ENCODE measurements around the gene PPM1F.

The PPM1F gene

GRCh38 chr22:21975273-21975672 is 22.6 kb upstream of the PPM1F start:
- DNase-seq: no peak

DNA sequence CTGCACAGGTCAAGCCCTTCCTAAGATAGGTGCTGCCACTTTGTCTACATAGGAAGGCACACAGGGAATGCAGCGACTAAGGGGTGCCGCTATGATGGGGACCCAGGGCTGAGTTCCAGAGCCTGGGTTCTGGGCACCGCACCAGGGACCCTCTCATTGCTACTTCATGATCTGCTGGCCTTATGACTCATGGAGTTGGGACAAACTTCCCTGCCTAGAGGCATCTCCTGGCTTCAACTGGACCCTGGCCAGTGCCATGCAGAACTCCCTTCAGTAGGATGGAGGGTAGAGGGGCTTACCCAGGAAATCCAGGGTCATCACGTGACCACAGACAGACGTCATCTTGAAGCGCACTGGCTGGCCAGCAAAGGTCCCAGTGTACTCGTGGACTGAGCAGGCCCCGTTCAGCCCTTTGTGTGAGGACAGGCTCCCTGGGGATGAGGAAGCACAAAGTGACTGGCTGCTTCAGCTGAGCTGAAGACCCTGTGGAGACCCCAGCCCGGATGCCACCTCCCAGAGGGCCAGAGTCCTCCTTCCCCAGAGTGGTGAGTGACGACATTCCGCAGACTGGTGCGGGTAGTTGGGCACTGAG is 21.5 kb upstream of the PPM1F start:
- DNase-seq: no peak

DNA sequence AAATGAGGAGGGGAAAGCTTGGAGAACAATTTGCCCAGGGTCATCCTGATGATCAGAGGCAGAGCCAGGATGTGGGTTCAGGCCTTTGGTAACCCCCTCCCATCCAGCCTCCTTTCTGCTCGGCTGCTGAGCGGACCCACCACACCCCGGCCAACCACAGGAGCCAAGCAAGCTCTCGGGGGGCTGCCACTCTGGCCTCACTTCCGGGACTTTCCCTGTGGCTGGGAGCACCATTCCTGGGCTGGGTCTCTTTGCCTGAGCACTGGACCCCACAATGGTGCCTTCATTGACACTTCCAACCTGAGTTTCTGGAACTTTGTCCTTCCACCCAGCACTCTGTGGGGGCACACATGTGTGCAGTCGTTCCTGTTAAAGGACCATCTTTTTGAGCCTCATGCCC is 20.2 kb upstream of the PPM1F start:
- no peak for DNase-seq

DNA sequence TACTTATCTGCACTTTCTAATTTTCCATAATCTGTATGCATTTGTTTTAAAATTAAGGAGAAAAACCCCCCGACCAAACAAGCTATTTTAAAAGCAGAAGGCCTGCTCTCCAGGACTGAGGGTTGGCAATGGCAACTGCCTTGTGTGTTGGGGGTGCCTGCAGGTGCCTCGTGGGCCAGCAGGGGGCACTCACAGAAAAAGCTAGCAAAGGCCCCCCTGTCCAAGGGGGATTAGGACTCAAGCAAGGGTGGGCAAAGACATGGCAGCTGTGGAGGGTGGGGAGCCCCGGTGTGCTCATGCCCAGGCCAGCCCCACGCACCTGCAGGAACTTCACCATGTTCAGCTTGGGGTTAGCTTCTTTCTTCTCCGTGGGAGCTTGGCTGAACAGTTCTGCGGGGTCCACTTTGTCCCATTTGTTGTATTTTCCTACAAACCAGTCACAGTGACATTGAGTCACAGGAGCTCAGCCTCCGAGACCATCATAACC is 19.7 kb upstream of the PPM1F start:
- peak; percentile 24 to 60 for DNase-seq

GRCh38 chr22:21971858-21972275 is 19.2 kb upstream of the PPM1F start:
- no peak for DNase-seq

DNA sequence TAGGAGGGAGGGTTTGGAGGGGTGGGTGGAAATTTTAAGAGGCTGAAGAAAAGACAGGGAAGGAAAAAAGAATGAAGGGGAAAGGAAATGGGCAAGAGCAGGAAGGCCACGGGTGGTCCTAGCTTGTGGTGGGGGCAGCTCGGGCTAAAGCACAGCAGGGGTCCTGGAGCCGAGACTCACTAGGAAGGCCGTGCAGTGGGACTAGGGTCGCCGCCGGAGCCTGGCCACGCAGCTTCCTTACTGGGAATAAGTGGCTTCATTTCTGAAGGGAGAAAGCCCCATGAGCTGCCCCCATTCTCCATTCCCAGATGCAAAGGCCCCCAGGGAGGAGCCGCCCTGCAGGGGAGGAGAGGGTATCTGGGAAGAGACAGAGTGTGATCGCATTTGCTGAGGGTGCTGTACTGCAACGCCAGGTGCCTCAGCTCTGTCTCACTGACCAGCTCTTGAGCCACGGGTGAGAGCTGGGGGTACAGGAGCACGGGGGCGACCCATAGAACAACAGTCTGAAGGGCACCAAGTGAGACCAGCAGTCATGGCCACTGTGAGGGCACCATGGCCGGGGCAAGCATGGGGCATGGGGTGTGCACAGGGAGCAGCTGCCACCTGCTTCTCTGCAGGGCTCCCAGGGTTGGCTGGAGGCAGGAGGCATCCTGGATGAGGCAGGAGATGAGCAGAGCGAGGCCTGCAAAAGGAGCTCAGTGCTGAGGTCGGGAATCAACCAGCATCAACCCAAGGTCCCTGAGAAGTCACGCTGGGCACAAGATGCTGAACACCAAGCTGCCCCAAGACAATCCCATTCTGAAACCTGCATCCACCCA is 18.4 kb upstream of the PPM1F start:
- no peak for DNase-seq

DNA sequence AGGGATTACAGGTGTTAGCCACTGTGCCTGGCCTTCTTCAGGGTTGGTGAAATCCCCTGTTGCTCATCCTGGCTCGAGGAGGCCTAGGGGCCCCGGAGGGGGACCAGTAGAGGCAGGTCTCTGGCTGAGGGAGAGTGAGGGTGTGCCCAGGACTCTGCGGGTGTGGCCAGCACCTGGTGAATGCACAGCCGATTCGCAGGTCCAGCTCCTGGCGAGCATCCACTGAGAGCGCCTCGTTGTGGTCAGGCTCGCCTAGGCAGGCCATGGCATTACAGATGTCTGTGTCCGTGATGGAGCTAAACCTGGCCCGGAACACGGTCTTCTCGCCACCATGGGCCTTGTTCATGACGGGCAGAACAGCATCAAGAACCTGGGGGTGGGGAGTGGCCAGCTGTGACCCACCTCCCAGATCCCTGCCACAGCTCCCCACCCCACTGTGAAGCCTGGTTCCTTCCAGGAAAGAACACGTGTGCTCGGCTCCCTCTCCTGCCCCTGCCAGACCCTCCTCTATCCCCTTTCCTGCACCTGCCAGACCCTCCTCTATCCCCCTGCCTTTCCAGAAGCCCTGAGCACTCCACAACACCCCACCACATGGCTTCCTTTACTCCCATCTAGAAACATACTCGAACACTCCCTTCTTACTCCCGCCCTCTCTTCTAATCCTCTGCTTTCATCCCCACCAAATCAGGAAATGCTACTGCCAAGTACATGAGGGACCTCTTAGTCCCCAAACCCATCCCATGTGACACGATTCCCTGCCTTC is 17.6 kb upstream of the PPM1F start:
- DNase-seq: no peak

DNA sequence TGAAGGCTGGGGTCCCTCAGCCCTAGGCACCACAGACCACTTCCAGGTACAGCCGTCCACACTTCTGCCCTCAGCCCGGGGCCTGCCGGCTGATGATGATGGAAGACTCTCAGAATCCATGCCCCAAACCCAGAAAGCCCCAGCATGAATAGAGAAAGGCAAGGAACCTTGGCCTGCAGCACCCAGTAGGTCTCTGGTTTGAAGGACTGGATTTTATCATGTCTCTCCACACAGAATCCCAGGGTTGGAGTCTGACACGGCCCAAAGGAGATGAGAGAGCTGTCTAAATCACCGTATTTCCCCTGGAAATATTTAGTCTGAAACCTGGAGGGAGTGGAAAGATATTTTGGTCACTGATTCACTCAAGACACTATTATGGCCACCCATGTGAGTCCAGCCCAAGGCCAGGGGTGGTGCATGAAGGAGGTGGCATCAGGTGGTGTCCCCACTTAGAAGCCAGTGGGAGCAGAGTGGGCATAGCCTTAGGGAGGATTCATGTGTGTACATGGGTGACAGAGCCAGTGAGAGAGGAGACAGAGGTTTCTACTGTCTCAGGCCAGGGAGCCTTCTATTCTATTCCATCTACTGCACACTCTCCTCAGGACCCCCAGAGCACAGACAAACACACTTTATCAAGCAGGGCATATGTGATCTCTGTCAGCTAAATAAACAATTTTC is 15.9 kb upstream of the PPM1F start:
- DNase-seq: no peak

DNA sequence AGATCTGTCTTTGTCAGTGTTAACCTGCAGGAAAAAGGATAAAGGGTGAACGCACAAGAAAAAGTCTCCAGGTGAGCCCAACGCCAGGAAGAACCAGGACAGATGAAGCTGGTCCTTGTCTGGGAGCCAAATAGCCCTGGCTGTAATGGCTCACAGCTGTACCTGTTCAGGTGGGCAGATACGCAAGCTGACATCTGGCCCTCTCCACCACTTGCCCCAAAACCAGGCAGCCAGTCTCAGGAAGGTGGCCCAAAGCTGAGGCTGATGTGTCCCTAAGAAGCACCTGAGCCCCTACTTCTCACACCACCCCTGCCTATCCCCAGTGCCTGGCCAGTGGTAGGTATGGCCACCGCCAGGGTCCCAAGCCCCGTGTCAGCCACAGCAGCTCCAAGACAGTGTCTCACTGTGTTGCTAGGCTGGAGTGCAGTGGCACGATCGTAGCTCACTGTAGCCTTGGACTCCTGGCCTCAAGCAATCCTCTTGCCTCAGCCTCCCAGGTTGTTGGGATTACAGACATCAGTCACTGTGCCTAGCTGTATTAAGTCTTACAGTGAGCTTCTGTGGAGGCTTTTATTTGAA is 15.1 kb upstream of the PPM1F start:
- no peak for DNase-seq

DNA sequence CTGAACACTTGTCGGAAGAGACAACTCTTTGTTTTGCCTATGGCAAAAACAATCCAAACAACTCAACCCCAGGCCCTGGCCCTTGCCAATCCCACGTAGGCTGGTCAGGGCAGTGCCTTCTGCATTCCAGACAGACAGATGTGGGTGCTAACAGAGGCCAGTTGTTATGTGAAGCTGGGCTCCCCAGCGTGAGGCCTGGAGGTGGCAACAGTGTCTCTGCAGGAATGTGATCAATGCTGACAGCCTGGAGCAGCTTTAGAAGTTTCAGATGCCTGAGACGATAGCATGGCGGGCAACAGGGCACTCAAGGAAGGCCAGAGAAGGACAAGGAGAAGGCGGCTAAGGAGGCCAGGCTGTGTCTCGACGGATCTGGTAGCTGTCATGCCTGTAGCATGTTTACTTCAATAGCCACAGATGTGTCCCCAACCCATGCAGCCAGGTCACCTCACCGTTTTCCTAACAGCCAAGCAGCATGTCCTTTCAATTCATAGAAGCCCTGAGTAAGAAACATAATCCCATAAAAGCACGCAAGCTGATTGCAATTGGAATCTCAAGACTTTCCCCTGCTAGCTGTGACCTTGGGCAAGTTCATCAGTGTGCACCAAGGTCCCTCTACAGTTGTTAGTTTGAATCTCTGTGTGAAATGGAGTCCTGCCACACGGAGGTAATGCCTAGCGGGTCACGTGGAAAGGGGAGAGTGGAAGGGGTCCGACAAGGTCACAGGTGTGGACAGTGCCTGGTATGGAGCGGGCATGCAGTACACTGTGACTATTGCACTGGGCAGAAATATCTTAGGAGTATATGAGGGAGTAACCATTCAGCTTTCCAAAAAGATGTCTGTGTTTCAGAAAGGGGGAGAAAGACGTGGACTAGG is 14.2 kb upstream of the PPM1F start:
- no peak for DNase-seq

DNA sequence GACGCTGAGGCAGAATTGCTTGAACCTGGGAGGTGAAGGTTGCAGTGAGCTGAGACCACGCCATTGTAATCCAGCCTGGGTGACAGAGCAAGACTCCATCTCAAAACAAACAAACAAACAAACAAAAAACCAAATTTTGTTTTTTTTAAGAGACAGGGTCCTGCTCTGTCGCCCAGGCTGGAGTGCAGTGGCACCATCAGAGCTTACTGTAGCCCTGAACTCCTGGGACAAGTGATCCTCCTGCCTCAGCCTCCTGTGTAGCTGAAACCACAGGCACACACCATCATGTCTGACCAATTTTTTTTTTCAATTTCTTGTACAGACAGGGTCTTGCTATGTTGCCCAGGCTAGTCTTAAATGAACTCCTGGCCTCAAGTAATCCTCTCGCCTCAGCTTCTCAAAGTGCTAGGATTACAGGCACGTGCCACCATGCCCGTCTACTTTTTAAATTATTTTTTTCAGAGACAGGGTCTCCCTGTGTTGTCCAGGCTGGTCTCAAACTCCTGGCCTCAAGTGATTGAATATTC is 13.2 kb upstream of the PPM1F start:
- DNase-seq: no peak

GRCh38 chr22:21964918-21965484 is 12.4 kb upstream of the PPM1F start:
- DNase-seq: no peak

DNA sequence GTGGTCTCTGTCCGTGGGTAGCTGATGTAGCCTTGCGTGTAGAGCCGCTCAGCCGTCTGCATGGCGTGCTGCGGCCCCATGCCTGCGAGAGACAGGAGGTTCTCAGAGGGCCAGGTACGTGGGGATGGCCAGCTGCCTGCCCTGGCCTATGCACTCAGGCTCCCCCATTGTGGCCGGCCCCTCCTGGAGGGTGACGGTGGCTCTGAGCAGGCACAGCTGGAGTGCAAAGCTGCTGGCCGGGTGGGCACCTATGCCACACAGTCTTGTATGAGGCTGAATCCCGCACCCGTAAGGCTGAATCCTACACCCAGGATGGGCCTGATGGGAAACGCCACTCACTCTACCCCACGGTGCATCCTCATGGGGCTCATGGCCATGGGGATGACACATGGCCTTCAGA is 11.6 kb upstream of the PPM1F start:
- DNase-seq: no peak

DNA sequence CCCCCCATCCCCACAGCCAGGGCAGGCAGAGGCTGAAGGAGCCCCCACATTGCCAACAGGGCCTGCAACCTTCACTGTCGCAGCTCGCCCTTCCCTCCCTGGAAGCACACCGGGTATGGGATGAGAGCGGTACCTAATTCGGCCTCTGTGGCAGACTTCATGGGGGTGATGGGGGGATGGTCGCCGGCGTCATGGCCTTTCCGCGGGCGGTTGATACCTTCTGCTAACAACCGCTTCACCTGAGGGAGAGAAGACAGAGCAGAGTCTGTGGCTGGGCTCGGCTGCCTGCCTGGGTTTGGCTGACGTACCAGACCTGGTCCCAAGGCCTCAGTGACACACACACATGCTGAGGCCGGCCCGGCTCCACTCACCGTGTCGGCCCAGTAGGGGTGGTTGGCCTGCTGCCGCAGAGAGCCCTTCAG is 11.2 kb upstream of the PPM1F start:
- no peak for DNase-seq

- no peak for DNase-seq
Observed at GRCh38 chr22:21963286-21963685, 10.6 kb upstream of the PPM1F start.

DNA sequence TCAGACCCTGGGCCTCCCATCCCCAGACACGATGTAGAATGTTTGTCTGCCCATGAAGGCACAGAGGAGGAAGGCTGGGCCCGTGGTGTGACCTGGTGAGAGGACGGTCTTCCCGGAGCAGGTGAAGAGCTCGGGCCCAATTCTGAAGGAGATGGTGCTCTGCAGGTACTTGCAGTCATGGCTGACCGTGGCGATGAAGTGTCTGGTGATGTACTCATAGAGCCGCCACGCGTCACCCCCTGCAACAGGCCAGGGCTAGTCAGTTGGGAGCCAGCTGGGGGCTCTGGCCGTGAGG is 10.0 kb upstream of the PPM1F start:
- DNase-seq: no peak

GRCh38 chr22:21961886-21962654 is 9.4 kb upstream of the PPM1F start:
- no peak for DNase-seq

GRCh38 chr22:21961127-21961867 is 8.6 kb upstream of the PPM1F start:
- DNase-seq: no peak

GRCh38 chr22:21960200-21961126 is 7.8 kb upstream of the PPM1F start:
- no peak for DNase-seq

Data from stimulated activated CD4-positive, alpha-beta T cell treated with anti-CD3 and anti-CD28 coated beads, Interleukin-4, amount 100 ng/mL, for 4 hours (primary cell).